GM12878 (cell line): Measurements from ENCODE around the gene ADAMTS6. TPM values are rescaled to one million over a fixed set of nuclear protein-coding genes. Genes with fewer than 3 reads are reported as not detected.

Experiments
- ATAC-seq: fragments of 200-7000 bp; cut with Tn5 transposase; 3 replicates; pipeline ENCODE4 v1.9.1; 2020; ENCODE audit warnings: mild to moderate bottlenecking, moderate library complexity
- BruUV-seq: library from RNA; stranded (reverse); fragments of 400-500 nt; replicated peaks from 2 replicates; lab custom pipeline; 2021; lab: Mats Ljungman, UMichigan
- CTCF ChIA-PET: fragments of 300-600 bp; sonication (Branson Sonifier 250); formaldehyde crosslinking; extraction: SDS; loops from one replicate; lab custom pipeline; 2021; ENCODE audit warnings: inconsistent platforms; lab: Yijun Ruan, JAX
- POLR2A ChIA-PET: fragments of 350-600 bp; formaldehyde crosslinking; extraction: SDS; loops from one replicate; lab custom pipeline; 2021; ENCODE audit warnings: inconsistent platforms; lab: Charles Lee
- RAD21 ChIA-PET: fragments of 300-600 bp; sonication (Branson Sonifier 250); formaldehyde crosslinking; loops from one replicate; lab custom pipeline; 2023; ENCODE audit warnings: antibody characterized with exemption; ENCODE audit not compliant: unreplicated experiment; lab: Charles Lee
- SMC1A ChIA-PET: fragments of 300-600 bp; sonication (Branson Sonifier 250); formaldehyde crosslinking; loops from one replicate; lab custom pipeline; 2023; ENCODE audit not compliant: unreplicated experiment, uncharacterized antibody; lab: Charles Lee
- DNase-seq: peaks from one replicate; pipeline ENCODE4 v3.0.0-alpha.2; 2011; ENCODE audit warnings: low read depth, low spot score
- FAIRE-seq: peaks from 3 replicates; lab custom pipeline; 2011; peaks lifted over from hg19 to GRCh38; lab: Jason Lieb, UNC
- H2AFZ ChIP-seq: 2 replicates; pipeline ENCODE4 v1.6.0; 2011; ENCODE audit warnings: low read depth, low read length, control low read depth; ENCODE audit not compliant: control insufficient read depth
- H3K27ac ChIP-seq: 2 replicates; pipeline ENCODE4 v1.5.1; 2011; ENCODE audit warnings: control low read depth; ENCODE audit not compliant: control insufficient read depth, insufficient read depth
- H3K27me3 ChIP-seq, 2 experiments: replicated peaks in 1 of 2; 2 replicates each; pipeline versions ENCODE4 v1.6.0 to v1.6.1; 2011; ENCODE audit warnings: low read length in 1 of 2; ENCODE audit not compliant: control insufficient read depth in 2 of 2, insufficient read depth in 2 of 2
- H3K36me3 ChIP-seq, 2 experiments: 2 replicates each; pipeline ENCODE4 v1.5.1; 2011; ENCODE audit warnings: low read length in 1 of 2; ENCODE audit not compliant: control insufficient read depth in 2 of 2, insufficient read depth in 2 of 2
- H3K4me1 ChIP-seq: 2 replicates; pipeline ENCODE4 v1.6.1; 2011; ENCODE audit warnings: mild to moderate bottlenecking, low read length, moderate library complexity, mixed read lengths; ENCODE audit not compliant: control insufficient read depth, insufficient read depth
- H3K4me2 ChIP-seq: 2 replicates; pipeline ENCODE4 v1.6.0; 2011; ENCODE audit warnings: control low read depth; ENCODE audit not compliant: control insufficient read depth, insufficient read depth
- H3K4me3 ChIP-seq: fragments of 200-600 bp; sonication (generic); 2 replicates; pipeline ENCODE4 v1.5.1; 2016
- H3K79me2 ChIP-seq: 2 replicates; pipeline ENCODE4 v1.6.0; 2011; ENCODE audit warnings: low read length; ENCODE audit not compliant: control insufficient read depth, insufficient read depth
- H3K9ac ChIP-seq: 2 replicates; pipeline ENCODE4 v1.8.0; 2011; ENCODE audit warnings: low read length, control low read depth, mixed read lengths; ENCODE audit not compliant: control insufficient read depth, insufficient read depth
- H3K9me3 ChIP-seq: replicated peaks from 3 replicates; pipeline ENCODE4 v1.5.1; 2011; ENCODE audit warnings: mild to moderate bottlenecking, low read length; ENCODE audit not compliant: control insufficient read depth, insufficient read depth
- H4K20me1 ChIP-seq: 2 replicates; pipeline ENCODE4 v1.6.0; 2011; ENCODE audit not compliant: control insufficient read depth, insufficient read depth
- BACH1 ChIP-seq: fragments of 450-650 bp; IDR thresholded peaks from 2 replicates; pipeline ENCODE4 v1.6.1; 2017; ENCODE audit warnings: mild to moderate bottlenecking, borderline replicate concordance
- BHLHE40 ChIP-seq, 2 experiments: fragments of 450-650 bp in 1 of 2; IDR thresholded peaks; 2 replicates each; pipeline ENCODE4 v1.6.1; 2011 to 2017; ENCODE audit warnings: low read depth in 2 of 2, borderline replicate concordance in 1 of 2, improper control_type of control experiment in 1 of 2, low read length in 1 of 2, mild to moderate bottlenecking in 1 of 2
- EGR1 ChIP-seq, 2 experiments: IDR thresholded peaks; 1 replicate in 1 of 2; 2 replicates in 1 of 2; pipeline ENCODE4 v1.6.1; 2011 to 2012; ENCODE audit warnings: low read depth in 2 of 2, low read length in 2 of 2, borderline replicate concordance in 1 of 2, mild to moderate bottlenecking in 1 of 2, moderate library complexity in 1 of 2
- ESRRA ChIP-seq: IDR thresholded peaks from 2 replicates; pipeline ENCODE4 v1.6.1; 2012; ENCODE audit warnings: mild to moderate bottlenecking, low read length, improper control_type of control experiment
- IRF4 ChIP-seq: IDR thresholded peaks from 2 replicates; pipeline ENCODE4 v1.6.1; 2011; ENCODE audit warnings: low read depth, low read length
- KDM1A ChIP-seq: fragments of 200-600 bp; sonication (generic); IDR thresholded peaks from 2 replicates; pipeline ENCODE4 v1.6.1; 2016; ENCODE audit warnings: borderline replicate concordance
- MTA2 ChIP-seq: fragments of 450-650 bp; IDR thresholded peaks from 2 replicates; pipeline ENCODE4 v1.6.1; 2016; ENCODE audit warnings: low read depth, mild to moderate bottlenecking, moderate library complexity
- MYB ChIP-seq: fragments of 150-350 bp; IDR thresholded peaks from 2 replicates; pipeline ENCODE4 v1.6.1; 2014; ENCODE audit warnings: mild to moderate bottlenecking, low read depth, low read length, borderline replicate concordance
- SMAD5 ChIP-seq: IDR thresholded peaks from 2 replicates; pipeline ENCODE4 v1.6.1; 2016; ENCODE audit warnings: antibody characterized with exemption, low read depth
- SMARCA5 ChIP-seq: fragments of 450-650 bp; IDR thresholded peaks from 2 replicates; pipeline ENCODE4 v1.6.1; 2017; ENCODE audit warnings: mild to moderate bottlenecking
- SP1 ChIP-seq: IDR thresholded peaks from one replicate; pipeline ENCODE4 v1.6.1; 2011; ENCODE audit warnings: low read depth, low read length
- ZNF274 ChIP-seq: IDR thresholded peaks from one replicate; pipeline ENCODE4 v1.8.0; 2011; ENCODE audit not compliant: insufficient read length, insufficient read depth
- WGBS: methylation state at CpG from one replicate; pipeline ENCODE4 v1.1.6; 2016; ENCODE audit warnings: low lambda C conversion rate; ENCODE audit not compliant: insufficient replicate concordance, insufficient coverage; ENCODE audit errors: missing lambda C conversion rate; 5-methylcytosine and 5-hydroxymethylcytosine counted together
- in situ Hi-C: fragments of 300-500 bp; cut with MboI; formaldehyde crosslinking; loops from 9 replicates; pipeline ENCODE4 v1.14.3; 2018; ENCODE audit warnings: mixed read lengths
- intact Hi-C: fragments of 100-400 bp; cut with micrococcal nuclease; formaldehyde crosslinking; loops from one replicate; pipeline ENCODE4 v1.14.2; 2022; ENCODE audit not compliant: unreplicated experiment
- polyA plus RNA-seq, 11 experiments: library from polyadenylated mRNA; depleted of rRNA in 4 of 11; unstranded in 6 of 11; stranded (reverse) in 5 of 11; fragments of >200 nt; fragmentation: Nextera tagmentation in 4 of 11; fragmentation: Illumina TruSeq in 1 of 11; extraction: Ambion mirVana in 4 of 11; extraction: Trizol in 1 of 11; gene quantifications; 1 replicate in 1 of 11; 2 replicates in 10 of 11; pipeline versions ENCODE4 v1.2.1 to v1.2.3, GENCODE V29; 2011 to 2016; ENCODE audit warnings: inconsistent platforms in 2 of 11, missing spikeins in 2 of 11, low read depth in 1 of 11
- total RNA-seq, 4 experiments: library from RNA; depleted of rRNA in 3 of 4; stranded (reverse); fragments of >200 nt in 3 of 4; fragmentation: Illumina TruSeq in 1 of 4; extraction: Trizol in 1 of 4; gene quantifications; 2 replicates each; pipeline versions ENCODE4 v1.2.1 to v1.2.3, GENCODE V29; 2013 to 2021
- TF ChIP-seq, protein P1 (sequence below): IDR thresholded peaks from 2 replicates; pipeline ENCODE4 v1.6.1; 2011; ENCODE audit warnings: borderline replicate concordance, low read depth, mild to moderate bottlenecking, moderate library complexity, low read length; ENCODE audit not compliant: insufficient read depth, poor library complexity, severe bottlenecking
- TF ChIP-seq, protein P2 (sequence below): fragments of 450-650 bp; IDR thresholded peaks from 2 replicates; pipeline ENCODE4 v1.6.1; 2017; ENCODE audit warnings: mild to moderate bottlenecking, moderate library complexity
- TF ChIP-seq, protein P3 (sequence below): IDR thresholded peaks from 2 replicates; pipeline ENCODE4 v1.6.1; 2011; ENCODE audit warnings: mild to moderate bottlenecking, low read depth, low read length, moderate library complexity; ENCODE audit not compliant: insufficient replicate concordance
- TF ChIP-seq, protein P4 (sequence below): fragments of 450-650 bp; IDR thresholded peaks from 2 replicates; pipeline ENCODE4 v1.6.1; 2018; ENCODE audit warnings: mild to moderate bottlenecking, low read depth, moderate library complexity; ENCODE audit not compliant: partially characterized antibody

ADAMTS6 gene
- total and polyA plus RNA-seq, 10 of the 15 experiments (the other 5 are each of a cell fraction or from before 2014, with no cell fraction given): 1.1 to 12.3 (median 6.5) TPM

DNA sequence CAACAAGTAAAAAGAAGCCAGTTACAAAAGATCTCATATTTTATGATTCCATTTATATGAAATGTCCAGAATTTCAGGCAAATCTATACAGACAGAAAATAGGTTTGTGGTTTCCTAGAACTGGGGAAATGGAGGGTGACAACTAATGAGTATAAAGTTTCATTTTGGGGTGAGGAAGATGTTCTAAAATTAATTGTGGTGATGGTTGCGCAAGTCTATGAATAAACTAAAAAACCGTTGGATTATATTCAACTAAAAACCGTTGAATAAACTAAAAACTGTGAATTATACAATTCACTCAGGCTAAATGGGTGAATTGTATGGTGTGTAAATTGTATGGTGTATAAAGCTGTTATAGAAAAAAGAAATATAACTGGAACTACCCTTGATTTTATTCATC is 47.6 kb downstream of the ADAMTS6 start:
- no TSS peak for BruUV-seq
- 97% methylated on average over 3 of the region's 3 CpGs for WGBS
- ChIA-PET CTCF (no interaction called here), RAD21 (no interaction called here), SMC1A (interaction anchor here (1.4 kb wide), 1 partner anchor 623 kb away, joined by 3 read pairs; no protein-coding TSS in a partner anchor), POLR2A (no interaction called here)
- FAIRE-seq (no peak), ATAC-seq (no peak), DNase-seq (no peak)
- Histone ChIP-seq H3K36me3 (no peaks in the 10 kb centered on the region), H3K4me1 (no peaks in the 10 kb centered on the region), H3K9ac (no peak overlapping the region), H3K4me2 (no peak overlapping the region), H3K27ac (no peak overlapping the region), H3K4me3 (no peak overlapping the region), H3K27me3 (no peaks in the 10 kb centered on the region), H3K9me3 (no peaks in the 10 kb centered on the region), H3K79me2 (no peaks in the 10 kb centered on the region), H2AFZ (no peak overlapping the region), H4K20me1 (no peaks in the 10 kb centered on the region)
- intact Hi-C loops: no loop called here
- in situ Hi-C loops: no loop called here
- TF ChIP-seq ESRRA: no peak
- TF ChIP-seq, protein P1, sequence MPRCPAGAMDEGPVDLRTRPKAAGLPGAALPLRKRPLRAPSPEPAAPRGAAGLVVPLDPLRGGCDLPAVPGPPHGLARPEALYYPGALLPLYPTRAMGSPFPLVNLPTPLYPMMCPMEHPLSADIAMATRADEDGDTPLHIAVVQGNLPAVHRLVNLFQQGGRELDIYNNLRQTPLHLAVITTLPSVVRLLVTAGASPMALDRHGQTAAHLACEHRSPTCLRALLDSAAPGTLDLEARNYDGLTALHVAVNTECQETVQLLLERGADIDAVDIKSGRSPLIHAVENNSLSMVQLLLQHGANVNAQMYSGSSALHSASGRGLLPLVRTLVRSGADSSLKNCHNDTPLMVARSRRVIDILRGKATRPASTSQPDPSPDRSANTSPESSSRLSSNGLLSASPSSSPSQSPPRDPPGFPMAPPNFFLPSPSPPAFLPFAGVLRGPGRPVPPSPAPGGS: no peak
- TF ChIP-seq MTA2: no peak
- no peak for TF ChIP-seq SP1
- TF ChIP-seq, protein P2, sequence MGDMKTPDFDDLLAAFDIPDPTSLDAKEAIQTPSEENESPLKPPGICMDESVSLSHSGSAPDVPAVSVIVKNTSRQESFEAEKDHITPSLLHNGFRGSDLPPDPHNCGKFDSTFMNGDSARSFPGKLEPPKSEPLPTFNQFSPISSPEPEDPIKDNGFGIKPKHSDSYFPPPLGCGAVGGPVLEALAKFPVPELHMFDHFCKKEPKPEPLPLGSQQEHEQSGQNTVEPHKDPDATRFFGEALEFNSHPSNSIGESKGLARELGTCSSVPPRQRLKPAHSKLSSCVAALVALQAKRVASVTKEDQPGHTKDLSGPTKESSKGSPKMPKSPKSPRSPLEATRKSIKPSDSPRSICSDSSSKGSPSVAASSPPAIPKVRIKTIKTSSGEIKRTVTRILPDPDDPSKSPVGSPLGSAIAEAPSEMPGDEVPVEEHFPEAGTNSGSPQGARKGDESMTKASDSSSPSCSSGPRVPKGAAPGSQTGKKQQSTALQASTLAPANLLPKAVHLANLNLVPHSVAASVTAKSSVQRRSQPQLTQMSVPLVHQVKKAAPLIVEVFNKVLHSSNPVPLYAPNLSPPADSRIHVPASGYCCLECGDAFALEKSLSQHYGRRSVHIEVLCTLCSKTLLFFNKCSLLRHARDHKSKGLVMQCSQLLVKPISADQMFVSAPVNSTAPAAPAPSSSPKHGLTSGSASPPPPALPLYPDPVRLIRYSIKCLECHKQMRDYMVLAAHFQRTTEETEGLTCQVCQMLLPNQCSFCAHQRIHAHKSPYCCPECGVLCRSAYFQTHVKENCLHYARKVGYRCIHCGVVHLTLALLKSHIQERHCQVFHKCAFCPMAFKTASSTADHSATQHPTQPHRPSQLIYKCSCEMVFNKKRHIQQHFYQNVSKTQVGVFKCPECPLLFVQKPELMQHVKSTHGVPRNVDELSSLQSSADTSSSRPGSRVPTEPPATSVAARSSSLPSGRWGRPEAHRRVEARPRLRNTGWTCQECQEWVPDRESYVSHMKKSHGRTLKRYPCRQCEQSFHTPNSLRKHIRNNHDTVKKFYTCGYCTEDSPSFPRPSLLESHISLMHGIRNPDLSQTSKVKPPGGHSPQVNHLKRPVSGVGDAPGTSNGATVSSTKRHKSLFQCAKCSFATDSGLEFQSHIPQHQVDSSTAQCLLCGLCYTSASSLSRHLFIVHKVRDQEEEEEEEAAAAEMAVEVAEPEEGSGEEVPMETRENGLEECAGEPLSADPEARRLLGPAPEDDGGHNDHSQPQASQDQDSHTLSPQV: no peak
- no peak for TF ChIP-seq IRF4
- TF ChIP-seq MYB: no peak
- no peak for TF ChIP-seq SMARCA5
- TF ChIP-seq, protein P3, sequence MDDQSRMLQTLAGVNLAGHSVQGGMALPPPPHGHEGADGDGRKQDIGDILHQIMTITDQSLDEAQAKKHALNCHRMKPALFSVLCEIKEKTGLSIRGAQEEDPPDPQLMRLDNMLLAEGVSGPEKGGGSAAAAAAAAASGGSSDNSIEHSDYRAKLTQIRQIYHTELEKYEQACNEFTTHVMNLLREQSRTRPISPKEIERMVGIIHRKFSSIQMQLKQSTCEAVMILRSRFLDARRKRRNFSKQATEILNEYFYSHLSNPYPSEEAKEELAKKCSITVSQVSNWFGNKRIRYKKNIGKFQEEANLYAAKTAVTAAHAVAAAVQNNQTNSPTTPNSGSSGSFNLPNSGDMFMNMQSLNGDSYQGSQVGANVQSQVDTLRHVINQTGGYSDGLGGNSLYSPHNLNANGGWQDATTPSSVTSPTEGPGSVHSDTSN: no peak
- TF ChIP-seq, protein P4, sequence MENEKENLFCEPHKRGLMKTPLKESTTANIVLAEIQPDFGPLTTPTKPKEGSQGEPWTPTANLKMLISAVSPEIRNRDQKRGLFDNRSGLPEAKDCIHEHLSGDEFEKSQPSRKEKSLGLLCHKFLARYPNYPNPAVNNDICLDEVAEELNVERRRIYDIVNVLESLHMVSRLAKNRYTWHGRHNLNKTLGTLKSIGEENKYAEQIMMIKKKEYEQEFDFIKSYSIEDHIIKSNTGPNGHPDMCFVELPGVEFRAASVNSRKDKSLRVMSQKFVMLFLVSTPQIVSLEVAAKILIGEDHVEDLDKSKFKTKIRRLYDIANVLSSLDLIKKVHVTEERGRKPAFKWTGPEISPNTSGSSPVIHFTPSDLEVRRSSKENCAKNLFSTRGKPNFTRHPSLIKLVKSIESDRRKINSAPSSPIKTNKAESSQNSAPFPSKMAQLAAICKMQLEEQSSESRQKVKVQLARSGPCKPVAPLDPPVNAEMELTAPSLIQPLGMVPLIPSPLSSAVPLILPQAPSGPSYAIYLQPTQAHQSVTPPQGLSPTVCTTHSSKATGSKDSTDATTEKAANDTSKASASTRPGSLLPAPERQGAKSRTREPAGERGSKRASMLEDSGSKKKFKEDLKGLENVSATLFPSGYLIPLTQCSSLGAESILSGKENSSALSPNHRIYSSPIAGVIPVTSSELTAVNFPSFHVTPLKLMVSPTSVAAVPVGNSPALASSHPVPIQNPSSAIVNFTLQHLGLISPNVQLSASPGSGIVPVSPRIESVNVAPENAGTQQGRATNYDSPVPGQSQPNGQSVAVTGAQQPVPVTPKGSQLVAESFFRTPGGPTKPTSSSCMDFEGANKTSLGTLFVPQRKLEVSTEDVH: no peak
- TF ChIP-seq KDM1A: no peak
- no peak for TF ChIP-seq ZNF274
- TF ChIP-seq SMAD5: no peak
- no peak for TF ChIP-seq BACH1
- no peak for TF ChIP-seq EGR1 (IDR thresholded peaks at IDR 0.05; ENCODE audit: borderline replicate concordance in 1 of 2, low read depth in 2 of 2, low read length in 2 of 2)
- no peak for TF ChIP-seq BHLHE40 (IDR thresholded peaks at IDR 0.05; ENCODE audit: borderline replicate concordance in 1 of 2, low read depth in 2 of 2, low read length in 1 of 2)
